HAP-1 (cell line): Measurements from ENCODE around the gene FOXQ1.

ENCODE experiments used
- DNase-seq, 2 experiments: peaks; one replicate each; pipeline ENCODE4 v3.0.0-alpha.2; 2016 to 2020; ENCODE audit warnings: low spot score in 2 of 2
- H3K27me3 ChIP-seq: fragments of 250-450 bp; sonication (Bioruptor Pico); 2 replicates; pipeline ENCODE4 v1.5.1; 2020; ENCODE audit warnings: low read depth, mild to moderate bottlenecking, moderate library complexity
- H3K36me3 ChIP-seq: fragments of 250-450 bp; sonication (Bioruptor Pico); replicated peaks from 2 replicates; pipeline ENCODE4 v1.5.1; 2020; ENCODE audit warnings: mild to moderate bottlenecking
- H3K4me1 ChIP-seq: fragments of 250-450 bp; sonication (Bioruptor Pico); 2 replicates; pipeline ENCODE4 v1.5.1; 2020; ENCODE audit warnings: mild to moderate bottlenecking
- H3K4me3 ChIP-seq: fragments of 250-450 bp; sonication (Bioruptor Pico); 2 replicates; pipeline ENCODE4 v1.5.1; 2020; ENCODE audit warnings: mild to moderate bottlenecking, moderate library complexity
- H3K9me3 ChIP-seq: fragments of 250-450 bp; sonication (Bioruptor Pico); 2 replicates; pipeline ENCODE4 v1.5.1; 2020; ENCODE audit warnings: mild to moderate bottlenecking, moderate library complexity
- in situ Hi-C: fragments of 300-500 bp; cut with MboI; formaldehyde crosslinking; loops from 3 replicates; pipeline ENCODE4 v1.14.3; 2020; ENCODE audit warnings: low sequenced_read_pairs, inconsistent platforms, mixed read lengths

Gene FOXQ1

GRCh38 chr6:1280666-1281300 lies 31.1 kb upstream of the FOXQ1 start:
- in situ Hi-C loops = no loop called here
- H3K4me1 ChIP-seq = no peaks in the 10 kb centered on the region
- 0 out of 2 replicates have a peak, but pooled peaks cover 5% of the 10 kb centered on the region for H3K27me3 ChIP-seq
- DNase-seq = no peak
- no peaks in the 10 kb centered on the region for H3K36me3 ChIP-seq
- H3K4me3 ChIP-seq = no peak overlapping the region
- H3K9me3 ChIP-seq = no peaks in the 10 kb centered on the region

DNA sequence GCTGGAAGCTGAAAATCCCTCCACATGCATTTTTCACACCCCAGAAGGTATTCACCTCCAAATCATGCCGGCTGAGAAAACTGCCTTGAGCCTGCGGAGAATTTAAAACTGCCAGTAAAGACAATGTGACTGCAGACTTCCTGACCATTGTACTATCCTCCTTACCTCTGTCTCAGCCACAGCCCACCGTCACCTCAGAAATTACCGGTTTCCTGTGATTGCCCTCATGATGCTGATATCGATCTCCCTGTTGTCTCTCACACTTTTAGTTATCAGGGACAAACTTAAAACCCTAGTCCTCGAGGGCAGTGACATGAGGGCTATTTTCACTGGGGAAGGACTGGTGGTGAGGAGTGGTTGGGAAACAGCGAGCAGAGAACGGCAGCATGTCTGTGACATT lies 30.2 kb upstream of the FOXQ1 start:
- no peaks in the 10 kb centered on the region for H3K9me3 ChIP-seq
- no peak for DNase-seq
- no peaks in the 10 kb centered on the region for H3K36me3 ChIP-seq
- no peaks in the 10 kb centered on the region for H3K4me1 ChIP-seq
- in situ Hi-C loops = no loop called here
- H3K4me3 ChIP-seq = no peak overlapping the region
- H3K27me3 ChIP-seq = 0 out of 2 replicates have a peak, but pooled peaks cover 5% of the 10 kb centered on the region

GRCh38 chr6:1283501-1283900 lies 28.4 kb upstream of the FOXQ1 start:
- no peaks in the 10 kb centered on the region for H3K36me3 ChIP-seq
- no peaks in the 10 kb centered on the region for H3K4me1 ChIP-seq
- 0 out of 2 replicates have a peak, but pooled peaks cover 5% of the 10 kb centered on the region for H3K27me3 ChIP-seq
- DNase-seq = no peak
- H3K9me3 ChIP-seq = no peaks in the 10 kb centered on the region
- H3K4me3 ChIP-seq = no peak overlapping the region
- in situ Hi-C loops = no loop called here

- DNase-seq = no peak
- H3K36me3 ChIP-seq = no peaks in the 10 kb centered on the region
- no peak overlapping the region for H3K4me3 ChIP-seq
- H3K4me1 ChIP-seq = no peaks in the 10 kb centered on the region
- no peaks in the 10 kb centered on the region for H3K27me3 ChIP-seq
- H3K9me3 ChIP-seq = no peaks in the 10 kb centered on the region
- in situ Hi-C loops = no loop called here
These were observed 26.3 kb upstream of the FOXQ1 start for GRCh38 chr6:1285556-1285955.

GRCh38 chr6:1285956-1286355 lies 25.9 kb upstream of the FOXQ1 start:
- Histone ChIP-seq H3K4me3 (no peak overlapping the region), H3K9me3 (no peaks in the 10 kb centered on the region), H3K27me3 (no peaks in the 10 kb centered on the region), H3K36me3 (no peaks in the 10 kb centered on the region), H3K4me1 (no peaks in the 10 kb centered on the region)
- in situ Hi-C loops = no loop called here
- no peak for DNase-seq

DNA sequence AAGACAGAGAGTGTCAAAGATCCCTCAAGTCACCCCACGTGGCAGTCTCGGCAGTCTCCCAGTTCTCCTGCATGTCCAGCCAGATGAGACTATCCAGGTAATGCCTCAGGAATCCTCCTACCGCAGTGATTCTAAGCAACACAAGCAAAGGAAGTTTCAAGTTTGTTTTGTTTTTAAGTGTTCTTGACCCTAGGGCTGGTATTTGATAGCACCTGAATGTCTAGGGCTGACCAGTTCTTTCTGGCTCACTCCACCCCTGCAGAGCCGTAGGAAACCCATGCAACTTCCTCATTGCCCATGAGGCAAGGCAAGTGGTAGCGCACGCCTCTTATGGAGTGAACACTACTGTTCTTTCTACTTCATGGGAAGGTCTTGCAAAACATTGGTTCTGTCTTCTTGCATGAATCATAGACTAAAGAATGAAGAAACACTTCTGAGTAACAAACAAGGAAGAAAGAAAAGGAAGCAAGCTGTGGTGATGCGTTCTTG lies 24.8 kb upstream of the FOXQ1 start:
- Histone ChIP-seq H3K36me3 (no peaks in the 10 kb centered on the region), H3K4me3 (no peak overlapping the region), H3K9me3 (no peaks in the 10 kb centered on the region), H3K4me1 (no peaks in the 10 kb centered on the region), H3K27me3 (no peaks in the 10 kb centered on the region)
- DNase-seq = no peak
- in situ Hi-C loops = no loop called here

GRCh38 chr6:1290086-1290485 lies 21.8 kb upstream of the FOXQ1 start:
- no peaks in the 10 kb centered on the region for H3K9me3 ChIP-seq
- H3K27me3 ChIP-seq = no peaks in the 10 kb centered on the region
- no peaks in the 10 kb centered on the region for H3K36me3 ChIP-seq
- no peak for DNase-seq
- in situ Hi-C loops = no loop called here
- H3K4me3 ChIP-seq = no peak overlapping the region
- no peaks in the 10 kb centered on the region for H3K4me1 ChIP-seq

- H3K36me3 ChIP-seq = no peaks in the 10 kb centered on the region
- H3K4me1 ChIP-seq = no peaks in the 10 kb centered on the region
- H3K4me3 ChIP-seq = no peak overlapping the region
- no peaks in the 10 kb centered on the region for H3K9me3 ChIP-seq
- DNase-seq = no peak
- in situ Hi-C loops = no loop called here
- H3K27me3 ChIP-seq = no peaks in the 10 kb centered on the region
These were observed 21.1 kb upstream of the FOXQ1 start for GRCh38 chr6:1290805-1291204.

DNA sequence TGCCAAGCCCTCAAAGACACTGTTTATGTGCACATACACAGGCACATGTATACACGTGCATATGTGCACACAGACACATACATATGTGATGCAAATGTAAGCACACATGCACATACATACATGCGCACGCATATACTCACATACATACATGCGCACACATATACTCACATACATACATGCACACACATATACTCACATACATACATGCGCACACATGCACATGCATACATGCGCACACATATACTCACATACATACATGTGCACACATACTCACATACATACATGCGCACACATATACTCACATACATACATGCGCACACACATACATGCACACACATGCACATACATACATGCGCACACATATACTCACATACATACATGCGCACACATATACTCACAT lies 20.5 kb upstream of the FOXQ1 start:
- no peaks in the 10 kb centered on the region for H3K27me3 ChIP-seq
- no peaks in the 10 kb centered on the region for H3K9me3 ChIP-seq
- no peak overlapping the region for H3K4me3 ChIP-seq
- in situ Hi-C loops = no loop called here
- no peaks in the 10 kb centered on the region for H3K36me3 ChIP-seq
- DNase-seq = no peak
- no peaks in the 10 kb centered on the region for H3K4me1 ChIP-seq

DNA sequence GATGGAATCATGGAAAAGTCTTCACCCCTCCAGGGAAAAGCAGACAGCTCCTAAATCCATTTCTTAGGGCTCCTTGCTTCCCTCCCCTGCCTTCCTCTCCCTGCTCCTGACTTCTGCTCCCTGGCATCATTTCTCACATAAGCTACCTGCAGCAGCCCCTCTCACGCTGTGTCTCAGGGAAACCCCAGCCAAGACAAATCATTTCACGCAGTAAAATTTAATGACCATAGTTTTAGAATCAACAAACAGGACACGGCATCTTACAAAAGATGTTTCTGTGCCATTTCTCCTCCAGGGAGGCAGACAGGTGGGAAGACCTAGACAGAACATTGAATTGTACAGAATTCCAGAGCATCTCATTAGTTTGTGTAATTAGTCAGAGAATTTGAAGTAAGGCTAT lies 16.5 kb upstream of the FOXQ1 start:
- Histone ChIP-seq H3K36me3 (no peaks in the 10 kb centered on the region), H3K27me3 (no peaks in the 10 kb centered on the region), H3K9me3 (no peaks in the 10 kb centered on the region), H3K4me3 (no peak overlapping the region), H3K4me1 (no peaks in the 10 kb centered on the region)
- in situ Hi-C loops = no loop called here
- no peak for DNase-seq

DNA sequence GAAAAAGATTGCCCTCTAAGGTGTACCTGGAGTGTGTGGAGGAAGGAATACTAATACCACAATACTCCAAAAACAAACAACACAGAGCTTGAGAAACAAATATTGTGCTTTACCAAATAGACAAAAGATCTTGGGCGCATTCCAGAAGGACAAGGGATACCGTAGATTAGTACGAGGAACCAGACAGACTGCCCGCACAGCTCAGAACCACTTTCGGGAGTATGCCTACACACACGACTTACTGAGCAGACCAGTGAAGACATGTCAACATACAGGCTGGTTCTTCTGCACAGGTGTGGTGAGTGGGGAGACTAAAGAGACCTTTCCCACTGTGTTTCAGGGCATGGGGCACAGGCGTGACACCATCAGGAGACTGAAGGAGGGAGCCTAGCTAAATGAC lies 15.8 kb upstream of the FOXQ1 start:
- in situ Hi-C loops = no loop called here
- no peak for DNase-seq
- no peaks in the 10 kb centered on the region for H3K36me3 ChIP-seq
- no peaks in the 10 kb centered on the region for H3K9me3 ChIP-seq
- H3K4me3 ChIP-seq = no peak overlapping the region
- no peaks in the 10 kb centered on the region for H3K4me1 ChIP-seq
- H3K27me3 ChIP-seq = no peaks in the 10 kb centered on the region

- Histone ChIP-seq H3K4me3 (no peak overlapping the region), H3K36me3 (no peaks in the 10 kb centered on the region), H3K27me3 (no peaks in the 10 kb centered on the region), H3K9me3 (no peaks in the 10 kb centered on the region), H3K4me1 (no peaks in the 10 kb centered on the region)
- in situ Hi-C loops = no loop called here
- DNase-seq = no peak
These were observed 15.4 kb upstream of the FOXQ1 start for GRCh38 chr6:1296542-1296941.

DNA sequence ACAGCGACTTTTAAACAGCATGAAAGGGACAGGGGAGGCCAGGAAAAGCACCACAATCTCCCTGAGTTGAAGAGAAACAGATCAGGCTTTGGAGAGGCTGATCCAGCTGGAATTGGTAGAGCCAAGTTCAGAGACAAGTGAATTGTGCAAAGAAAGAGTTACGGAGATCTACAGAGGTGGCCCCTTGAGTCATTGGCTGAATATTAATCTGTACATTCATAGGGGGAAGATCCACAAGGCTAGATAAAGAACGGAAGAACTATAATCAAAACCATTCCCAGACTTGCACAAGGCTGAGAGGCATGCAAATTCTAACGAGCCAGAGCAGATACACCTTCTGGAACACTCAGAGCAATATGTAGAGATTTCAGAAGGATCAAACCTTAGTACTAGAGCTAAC lies 14.2 kb upstream of the FOXQ1 start:
- in situ Hi-C loops = no loop called here
- no peak for DNase-seq
- no peaks in the 10 kb centered on the region for H3K27me3 ChIP-seq
- H3K36me3 ChIP-seq = no peaks in the 10 kb centered on the region
- H3K4me3 ChIP-seq = no peak overlapping the region
- H3K9me3 ChIP-seq = no peaks in the 10 kb centered on the region
- H3K4me1 ChIP-seq = no peaks in the 10 kb centered on the region

DNA sequence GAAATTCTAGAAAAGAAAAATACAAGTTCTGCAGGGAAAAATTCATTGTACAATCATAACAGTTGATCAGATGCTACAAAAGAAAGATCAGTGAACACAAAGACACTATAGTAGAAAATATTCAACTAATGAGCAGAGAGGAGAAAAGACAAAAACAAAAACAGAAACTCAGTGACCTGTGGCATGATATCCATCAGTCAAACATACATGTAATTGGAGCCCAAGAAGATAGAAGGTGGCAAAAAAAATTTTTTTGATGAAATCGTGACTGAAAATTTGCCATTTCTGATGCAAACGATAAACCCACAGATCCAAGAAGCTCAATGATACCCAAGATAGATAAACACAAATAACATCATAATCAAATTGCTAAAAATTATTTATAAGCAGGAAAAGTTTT lies 13.1 kb upstream of the FOXQ1 start:
- in situ Hi-C loops = no loop called here

DNA sequence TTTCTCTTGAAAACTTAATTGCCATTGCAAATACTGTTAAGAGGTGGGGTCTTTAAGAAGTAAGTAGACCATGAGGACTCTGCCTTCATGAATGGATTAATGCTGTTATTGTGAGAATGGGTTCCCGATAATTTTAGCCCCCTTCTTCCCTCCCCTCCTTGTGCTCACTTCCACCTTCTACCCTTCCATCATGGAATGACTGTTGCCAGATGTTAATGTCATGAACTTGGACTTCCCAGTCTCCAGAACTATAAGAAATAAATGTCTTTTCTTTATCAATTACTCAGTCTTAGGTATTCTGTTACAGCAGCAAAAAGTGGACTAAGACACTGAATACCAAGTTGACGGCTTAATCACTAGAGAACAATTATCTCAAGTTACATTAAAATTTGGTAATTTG lies 5.8 kb upstream of the FOXQ1 start:
- Histone ChIP-seq H3K36me3 (no peaks in the 10 kb centered on the region), H3K4me3 (no peak overlapping the region), H3K4me1 (no peaks in the 10 kb centered on the region), H3K9me3 (no peaks in the 10 kb centered on the region), H3K27me3 (peaks cover 9% of the 10 kb centered on the region)
- DNase-seq = no peak
- in situ Hi-C loops = no loop called here

More for the DNA sequence above, 13.1 kb upstream of the FOXQ1 start:
- Histone ChIP-seq H3K4me3 (no peak overlapping the region), H3K36me3 (no peaks in the 10 kb centered on the region), H3K27me3 (no peaks in the 10 kb centered on the region), H3K9me3 (no peaks in the 10 kb centered on the region), H3K4me1 (no peaks in the 10 kb centered on the region)
- no peak for DNase-seq
